GM21423 (cell line): ENCODE results near the gene IQCM.
"Not testable (repeated sequence)": the region's sequence is repeated elsewhere in the genome, so short reads cannot be mapped to it uniquely, and the experiment has no call there.

ENCODE experiments used
- ATAC-seq: cut with Tn5 transposase; IDR thresholded peaks from one replicate; pipeline ENCODE4 v1.9.1; 2021; ENCODE audit warnings: mild to moderate bottlenecking, moderate library complexity; ENCODE audit not compliant: unreplicated experiment

IQCM gene

DNA sequence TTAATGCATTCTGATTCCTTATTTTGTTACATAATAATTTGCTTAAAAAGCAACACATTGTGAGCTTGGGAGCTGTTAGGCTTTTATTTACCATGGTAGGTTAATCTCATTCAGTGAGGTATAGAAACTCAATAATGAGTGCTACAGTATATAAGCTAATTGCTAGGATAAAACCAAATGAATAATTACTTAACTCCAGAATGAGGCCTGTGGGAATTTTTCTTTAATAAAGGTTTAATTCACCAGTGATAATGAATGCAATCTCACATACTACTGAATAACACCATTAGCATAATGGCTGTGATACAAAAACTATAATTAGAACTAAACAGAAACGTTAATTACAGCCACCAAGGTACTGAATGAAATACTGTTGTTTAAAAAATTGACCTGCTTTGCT lies 326.3 kb downstream of the IQCM start:
- no peak for ATAC-seq

DNA sequence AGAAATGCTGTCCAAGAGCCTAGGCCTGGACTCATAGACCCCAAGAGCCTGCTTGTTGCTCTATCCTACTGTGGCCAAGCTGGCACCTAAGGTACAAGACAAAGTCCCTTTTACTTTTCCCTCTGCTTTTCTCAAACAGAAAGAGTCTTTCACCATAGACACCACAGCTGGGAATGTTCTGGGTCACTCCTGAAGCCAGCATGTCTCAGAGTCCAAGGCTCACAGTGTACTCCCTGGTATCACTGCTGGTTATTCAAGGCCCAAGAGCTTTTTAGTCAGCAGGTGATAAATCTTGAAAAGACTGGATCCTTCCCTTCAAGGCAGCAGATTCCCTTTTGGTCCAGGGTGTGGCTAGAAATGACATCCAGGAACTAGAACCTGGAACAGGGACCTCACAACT lies 328.8 kb downstream of the IQCM start:
- ATAC-seq, result no peak

DNA sequence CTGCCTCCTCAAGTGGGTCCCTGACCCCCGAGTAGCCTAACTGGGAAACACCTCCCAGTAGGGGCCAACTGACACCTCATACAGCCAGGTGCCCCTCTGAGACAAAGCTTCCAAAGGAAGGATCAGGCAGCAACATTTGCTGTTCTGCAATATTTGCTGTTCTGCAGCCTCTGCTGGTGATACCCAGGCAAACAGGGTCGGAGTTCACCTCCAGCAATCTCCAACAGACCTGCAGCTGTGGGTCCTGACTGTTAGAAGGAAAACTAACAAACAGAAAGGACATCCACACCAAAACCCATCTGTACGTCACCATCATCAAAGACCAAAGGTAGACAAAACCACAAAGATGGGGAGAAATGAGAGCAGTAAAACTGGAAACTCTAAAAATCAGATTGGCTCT lies 347.0 kb downstream of the IQCM start:
- not testable (repeated sequence) for ATAC-seq

DNA sequence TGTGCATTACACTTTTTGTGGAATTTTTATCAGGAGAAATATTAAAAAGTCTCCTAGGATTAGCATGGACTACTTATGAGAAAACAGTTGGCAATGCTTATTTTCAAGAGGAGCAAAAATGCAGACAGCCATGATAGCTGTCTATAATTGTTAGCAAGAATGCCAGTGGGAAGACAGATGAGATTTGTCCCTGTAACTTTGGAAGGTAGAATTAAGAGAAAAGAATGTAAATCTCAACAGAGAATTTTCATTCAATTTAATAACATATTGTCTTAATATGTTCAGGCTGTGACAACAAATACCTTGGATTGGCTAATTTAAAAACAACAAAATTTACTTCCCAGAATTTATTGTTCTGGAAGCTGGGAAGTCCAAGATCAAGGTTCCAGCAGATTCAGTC lies 349.2 kb downstream of the IQCM start:
- ATAC-seq, result no peak

DNA sequence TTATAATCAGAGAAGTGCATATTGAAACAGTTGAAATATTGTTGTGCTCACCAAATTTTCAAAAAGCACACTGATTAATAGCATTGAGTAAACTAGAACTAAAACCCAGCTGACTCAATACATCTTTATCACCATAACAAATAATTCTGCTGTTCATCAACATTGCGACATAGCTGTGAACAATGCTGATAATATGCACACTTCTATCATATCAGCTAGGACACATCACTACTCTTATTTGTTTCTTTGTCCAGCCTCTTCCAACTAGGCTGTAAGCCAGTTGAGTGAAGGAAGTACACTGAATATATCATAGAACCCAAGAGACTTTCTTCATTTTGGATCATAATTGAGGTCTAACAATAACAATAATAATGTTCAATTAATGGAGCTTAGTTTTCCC lies 349.7 kb downstream of the IQCM start:
- no peak for ATAC-seq

DNA sequence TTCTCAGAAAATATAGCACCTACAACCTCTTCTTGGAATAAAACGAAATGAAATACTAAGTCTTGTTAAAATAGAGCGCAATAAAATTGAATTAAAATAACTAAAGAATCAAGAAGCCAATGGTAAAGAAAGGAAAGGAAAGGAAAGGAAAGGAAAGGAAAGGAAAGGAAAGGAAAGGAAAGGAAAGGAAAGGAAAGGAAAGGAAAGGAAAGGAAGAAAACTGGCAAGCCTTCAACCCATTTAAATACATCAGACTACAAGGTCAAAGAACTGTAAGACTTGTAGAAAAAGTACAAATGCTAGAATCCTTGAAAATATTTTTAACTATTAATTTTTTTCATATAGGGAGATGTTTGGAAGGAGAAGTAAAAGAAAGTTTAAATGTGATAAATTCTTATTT lies 372.1 kb downstream of the IQCM start:
- no peak for ATAC-seq

DNA sequence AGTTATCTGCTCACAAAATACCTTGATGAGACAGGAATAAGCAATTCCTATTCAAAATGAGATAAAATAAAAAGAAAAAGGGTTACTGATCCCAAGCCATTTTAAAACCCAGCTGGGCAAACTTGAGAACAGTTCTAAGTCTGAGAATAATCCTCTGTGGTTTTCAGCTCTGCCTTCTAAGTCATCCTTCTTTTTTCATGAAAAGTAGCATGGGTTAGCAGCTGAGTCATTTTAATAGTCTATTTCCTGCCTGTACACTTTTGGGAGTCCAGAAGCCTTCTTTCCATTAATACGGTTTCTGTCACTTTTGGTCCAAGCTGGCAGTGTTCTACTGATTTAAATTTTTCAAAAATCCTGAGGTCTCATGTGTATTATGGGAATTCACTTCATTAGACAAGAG lies 374.3 kb downstream of the IQCM start:
- ATAC-seq, result no peak

DNA sequence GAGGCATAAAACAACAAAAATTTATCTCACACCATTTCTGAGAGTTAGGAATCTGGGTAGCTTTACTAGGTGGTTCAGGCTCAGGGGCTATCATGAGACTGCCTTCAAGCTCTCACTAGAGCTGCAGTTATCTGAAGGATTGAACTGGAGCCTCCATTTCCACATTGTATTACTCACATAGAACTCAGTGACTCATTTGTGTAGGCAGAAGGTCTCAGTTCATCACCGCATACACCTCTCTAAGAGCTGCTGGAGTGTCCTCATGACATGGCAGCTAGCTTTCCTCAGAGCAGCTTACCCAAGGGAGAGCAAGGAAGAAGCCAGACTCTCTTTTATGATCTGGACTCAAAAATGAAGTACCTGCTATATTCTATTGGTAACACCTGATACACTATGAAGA lies 389.2 kb downstream of the IQCM start:
- ATAC-seq, result no peak

DNA sequence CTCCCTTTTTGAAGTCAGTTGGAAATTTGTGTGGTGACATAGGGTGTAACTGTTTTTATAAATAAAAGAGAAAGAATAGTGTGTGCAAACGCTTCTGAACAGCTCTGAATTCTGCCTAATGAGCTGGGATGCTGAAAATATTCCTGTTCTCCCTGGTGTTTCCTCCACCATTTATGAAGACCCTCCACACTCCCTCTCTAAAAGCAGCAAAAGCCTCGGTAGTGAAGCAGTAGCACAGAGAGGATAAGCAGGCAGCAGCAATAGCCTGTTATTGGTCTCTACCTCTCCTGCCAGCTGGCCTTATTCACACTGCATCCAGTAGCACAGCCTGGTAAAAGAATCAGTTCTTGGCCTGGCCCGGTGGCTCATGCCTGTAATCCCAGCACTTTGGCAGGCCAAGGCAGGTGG lies 406.1 kb downstream of the IQCM start:
- ATAC-seq, result no peak

DNA sequence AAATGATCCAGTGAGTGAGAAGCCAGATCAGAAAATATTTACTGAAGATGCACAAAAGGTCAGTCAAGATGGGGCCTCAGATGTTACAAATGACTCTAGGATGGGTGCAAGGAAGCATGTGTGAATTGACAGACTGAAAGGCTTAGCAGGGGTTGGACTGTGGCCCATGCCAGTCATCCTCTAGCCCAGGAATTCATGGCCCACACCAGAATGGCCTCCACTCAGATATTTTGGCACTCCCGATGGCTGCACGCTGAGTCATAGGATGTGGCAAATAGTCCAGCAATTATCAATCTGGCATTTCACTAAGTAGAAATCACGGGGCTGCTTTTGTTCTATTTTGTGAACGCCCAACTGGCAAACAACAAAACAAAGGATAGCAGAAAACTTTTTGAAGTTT lies 406.5 kb downstream of the IQCM start:
- no peak for ATAC-seq

DNA sequence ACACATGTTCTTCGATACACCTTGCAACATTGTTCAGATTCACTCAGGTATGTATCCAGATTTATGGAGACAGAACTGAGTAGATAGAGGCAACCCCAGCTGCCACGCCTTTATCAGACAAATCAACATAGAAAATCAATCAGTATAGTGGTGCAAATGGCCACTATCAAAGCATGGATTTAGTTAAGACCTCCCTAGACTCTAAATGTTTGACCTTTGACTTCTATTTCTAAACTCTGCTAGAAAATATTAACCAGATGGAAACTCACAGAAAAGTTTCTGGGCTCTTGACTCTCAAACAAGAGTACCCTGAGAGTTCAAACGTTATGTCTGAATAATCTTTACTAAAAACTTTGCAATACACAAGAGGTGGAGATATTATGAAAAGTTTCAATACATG lies 411.5 kb downstream of the IQCM start:
- no peak for ATAC-seq

DNA sequence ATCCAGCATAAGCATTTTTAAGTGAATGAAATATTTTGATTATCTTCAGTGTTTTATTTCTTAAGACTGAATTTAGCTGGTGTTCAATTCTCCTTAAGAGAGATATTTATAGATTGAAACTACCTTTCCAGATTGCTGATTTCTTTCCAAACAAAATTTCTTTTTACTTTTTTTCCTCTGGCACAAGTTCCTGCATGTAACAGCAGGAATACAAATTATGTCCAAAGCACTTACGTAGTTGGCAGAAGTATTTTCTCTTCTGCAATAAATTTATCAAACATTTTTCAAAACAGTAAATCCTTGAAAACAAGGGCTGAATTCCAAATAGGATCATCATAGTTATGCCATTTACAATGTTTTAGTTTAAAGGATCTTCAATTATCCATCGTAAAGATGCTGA lies 412.6 kb downstream of the IQCM start:
- ATAC-seq, result no peak

DNA sequence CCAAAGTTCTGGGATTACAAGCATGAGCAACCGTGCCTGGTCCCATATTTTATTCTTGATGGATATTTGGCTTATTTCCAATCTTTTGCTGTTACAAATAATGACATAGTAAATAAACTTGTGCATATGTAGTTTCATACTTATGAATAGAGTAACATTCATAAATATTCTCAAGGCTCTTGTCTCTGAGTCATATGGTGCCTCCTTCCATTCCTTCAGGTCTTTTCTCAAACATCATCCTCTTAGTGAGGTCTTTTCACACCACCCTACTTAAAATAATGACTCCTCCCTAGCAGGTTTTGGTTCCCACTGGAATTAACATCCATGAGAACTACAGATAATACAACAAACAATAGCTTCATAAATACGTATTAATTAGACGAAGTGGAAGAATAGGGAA lies 416.6 kb downstream of the IQCM start:
- ATAC-seq, result no peak

DNA sequence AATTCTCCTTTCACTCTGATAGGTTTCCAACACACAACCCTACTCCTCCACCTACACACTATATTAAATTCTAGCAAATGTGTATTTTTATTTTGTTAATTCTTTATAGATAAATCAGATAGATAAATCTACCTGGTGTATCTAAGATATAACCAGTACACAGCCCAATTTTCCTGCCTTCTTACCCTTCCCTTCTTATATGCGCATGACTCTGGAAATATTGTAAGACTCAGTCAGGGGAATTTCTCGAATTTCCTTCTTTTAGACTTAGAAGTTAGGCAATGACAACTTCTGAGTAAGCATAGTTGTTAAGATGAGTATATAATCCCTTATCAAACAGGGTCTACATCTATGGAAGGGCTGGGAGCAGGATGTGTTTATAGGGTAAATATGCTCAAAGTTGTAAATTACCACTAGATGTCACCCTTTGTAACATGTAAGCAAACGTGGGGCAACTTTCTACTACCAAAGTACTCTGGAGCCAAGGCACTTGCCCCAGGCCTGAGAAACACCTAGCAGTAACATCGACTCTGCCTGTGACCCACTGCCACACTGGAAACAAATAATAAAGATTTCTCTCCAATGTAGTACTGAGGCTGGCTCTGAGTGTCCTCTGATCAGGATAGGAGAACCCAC lies 444.7 kb downstream of the IQCM start:
- ATAC-seq, result no peak

DNA sequence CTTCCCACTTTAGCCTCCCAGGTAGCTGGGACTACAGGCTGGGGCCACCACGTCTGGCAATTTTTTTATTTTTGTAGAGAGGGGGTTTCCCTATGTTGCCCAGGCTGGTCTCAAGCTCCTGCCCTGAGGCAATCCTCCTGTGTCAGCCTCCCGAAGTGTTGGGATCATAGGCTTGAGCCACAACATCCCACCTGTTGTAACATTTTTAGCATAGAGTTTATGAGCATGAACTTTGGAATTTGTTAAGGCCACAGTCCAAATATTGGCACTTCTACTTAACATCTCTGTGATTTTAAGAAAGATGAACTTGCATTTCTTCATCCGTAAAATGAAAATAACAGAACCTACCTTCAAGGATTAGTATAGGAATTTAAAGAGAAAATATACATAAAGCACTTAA lies 445.6 kb downstream of the IQCM start:
- ATAC-seq, result no peak

DNA sequence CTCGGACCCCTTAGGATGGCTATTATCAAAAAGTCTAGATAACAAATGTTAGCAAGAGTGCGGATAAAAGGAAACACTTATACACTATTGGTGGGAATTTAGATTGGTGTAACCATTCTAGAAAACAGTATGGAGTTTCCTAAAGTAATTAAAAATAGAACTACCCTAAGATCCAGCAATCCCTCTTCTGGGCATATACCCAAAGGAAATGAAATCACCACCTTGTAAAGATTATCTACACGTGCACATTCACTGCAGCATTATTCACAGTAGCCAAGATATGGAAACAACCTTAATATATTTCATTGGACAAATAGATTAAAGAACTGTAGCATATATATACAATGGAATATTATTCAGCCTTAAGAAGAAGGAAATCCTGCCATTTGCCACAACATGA lies 462.4 kb downstream of the IQCM start:
- no peak for ATAC-seq

DNA sequence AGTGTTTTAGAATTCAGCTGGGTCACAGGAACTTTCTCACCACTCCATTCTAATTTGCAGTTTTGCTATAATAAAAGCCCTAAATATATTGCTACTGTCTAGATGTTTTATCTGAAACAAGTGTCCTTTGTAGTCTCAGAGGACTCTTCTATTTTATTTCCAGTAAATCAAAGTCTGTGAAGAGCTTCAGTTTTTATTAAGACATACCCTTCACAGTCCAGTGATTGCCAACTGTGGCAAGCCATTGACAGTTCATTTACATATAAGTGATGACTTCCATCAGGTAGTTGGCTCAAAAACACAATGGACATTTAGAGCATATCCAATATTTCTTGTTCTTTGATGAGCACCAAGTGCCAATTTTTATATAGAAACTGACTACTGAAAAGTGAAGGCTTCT lies 466.1 kb downstream of the IQCM start:
- no peak for ATAC-seq

DNA sequence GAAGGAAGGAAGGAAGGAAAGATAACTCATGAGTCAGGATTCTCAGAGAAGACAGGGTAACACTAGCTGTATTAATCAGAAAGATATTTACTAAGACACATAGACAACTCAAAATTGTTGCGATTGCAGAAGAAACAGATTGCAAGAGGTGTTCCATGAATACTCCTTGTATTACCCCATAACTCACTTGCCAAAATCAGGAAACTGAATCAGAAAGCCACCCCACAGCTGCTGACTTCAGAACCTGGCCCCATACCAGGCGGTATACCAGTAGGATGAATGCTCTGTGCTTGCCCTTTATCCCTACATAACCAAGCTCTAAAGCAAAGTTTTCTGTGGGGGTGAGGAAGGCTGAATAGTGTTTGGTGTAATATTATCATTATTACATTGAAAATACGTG lies 468.5 kb downstream of the IQCM start:
- no peak for ATAC-seq

DNA sequence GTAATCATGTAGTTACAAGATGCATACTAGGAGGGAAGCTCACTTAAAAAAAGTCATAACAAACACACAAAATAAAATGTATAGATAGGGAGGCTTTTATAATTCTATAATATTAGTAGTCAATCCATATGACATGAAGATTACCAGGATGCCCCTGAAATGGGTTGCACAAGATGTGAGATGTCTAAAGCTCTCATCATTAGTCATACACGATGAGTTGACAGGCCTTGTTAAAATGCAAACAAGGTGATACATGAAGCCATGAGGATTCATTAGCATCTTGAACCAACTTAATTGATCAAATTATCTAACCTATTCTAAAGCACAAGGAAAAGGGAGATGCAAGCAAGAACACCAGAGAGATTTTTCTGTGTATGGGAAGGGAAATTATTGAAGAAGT lies 470.2 kb downstream of the IQCM start:
- no peak for ATAC-seq

DNA sequence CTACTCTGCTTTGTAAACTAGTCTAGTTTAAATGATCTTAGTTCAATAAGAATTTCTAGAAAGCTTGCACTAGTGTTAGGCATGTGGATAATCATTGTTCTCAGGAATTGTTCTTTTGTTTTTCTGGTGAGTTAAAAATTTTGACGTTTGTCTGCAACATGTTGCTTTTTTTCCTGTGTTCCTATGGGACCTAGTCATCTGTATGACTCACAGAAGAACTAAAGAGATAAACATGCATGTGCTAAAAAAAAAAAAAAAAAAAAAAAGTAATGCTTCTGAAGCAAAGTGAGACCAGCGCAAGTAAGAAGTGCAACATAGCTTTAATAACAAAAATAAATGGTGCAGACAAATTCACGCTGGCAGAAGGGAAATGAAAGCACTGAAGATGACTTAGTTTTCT lies 471.2 kb downstream of the IQCM start:
- ATAC-seq, result no peak

DNA sequence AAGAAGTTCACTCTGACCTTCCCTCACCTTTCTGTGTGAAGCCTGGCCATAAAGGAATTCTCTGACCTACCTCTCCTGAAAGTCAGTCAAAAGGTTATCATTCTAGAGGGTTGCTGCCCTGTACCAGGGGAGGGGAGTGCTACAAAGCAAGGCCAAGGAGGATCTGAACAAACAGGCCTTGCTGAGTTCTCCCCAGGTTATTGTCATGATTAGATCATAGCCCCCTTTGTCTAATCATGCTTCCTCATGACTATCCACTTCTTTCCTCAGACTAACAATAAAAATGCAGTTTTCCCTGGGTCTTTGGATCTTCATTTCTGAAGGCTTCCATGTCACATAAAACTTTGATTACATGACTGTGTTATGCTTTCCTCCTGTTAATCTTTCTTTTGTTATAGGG lies 472.0 kb downstream of the IQCM start:
- ATAC-seq, result no peak

DNA sequence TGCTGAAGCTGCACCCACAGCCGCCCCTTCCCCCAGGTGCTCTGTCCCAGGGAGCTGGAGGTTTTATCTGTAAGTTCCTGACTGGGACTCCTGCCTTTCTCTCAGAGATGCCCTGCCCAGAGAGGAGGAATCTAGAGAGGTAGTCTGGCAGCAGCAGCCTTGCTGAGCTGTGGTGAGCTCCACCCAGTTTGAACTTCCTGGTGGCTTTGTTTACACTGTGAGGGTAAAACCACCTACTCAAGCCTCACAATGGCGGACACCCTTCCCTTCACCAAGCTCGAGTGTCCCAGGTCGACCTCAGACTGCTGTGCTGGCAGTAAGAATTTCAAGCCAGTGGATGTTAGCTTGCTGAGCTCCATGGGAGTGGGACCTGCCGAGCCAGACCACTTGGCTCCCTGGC lies 474.5 kb downstream of the IQCM start:
- ATAC-seq, result not testable (repeated sequence)

DNA sequence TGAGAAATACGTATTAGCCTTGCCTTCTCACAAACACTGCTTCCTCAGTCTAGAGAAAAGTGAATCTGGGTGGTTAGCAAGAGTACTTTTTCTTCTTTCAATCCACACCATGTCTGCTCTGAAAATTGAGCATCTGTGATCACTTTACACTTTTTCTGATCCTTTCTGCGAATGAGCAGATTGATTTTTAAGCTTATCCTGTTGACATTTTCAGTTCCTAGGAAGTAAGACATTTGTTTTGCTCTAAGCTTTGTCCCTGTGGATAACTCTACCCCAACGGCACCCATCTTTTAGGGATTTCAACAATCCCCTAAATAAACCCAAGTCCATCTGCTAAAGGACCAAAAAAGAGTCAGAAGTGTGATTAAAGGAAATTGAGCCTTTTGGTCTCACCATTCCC lies 487.5 kb downstream of the IQCM start:
- no peak for ATAC-seq

DNA sequence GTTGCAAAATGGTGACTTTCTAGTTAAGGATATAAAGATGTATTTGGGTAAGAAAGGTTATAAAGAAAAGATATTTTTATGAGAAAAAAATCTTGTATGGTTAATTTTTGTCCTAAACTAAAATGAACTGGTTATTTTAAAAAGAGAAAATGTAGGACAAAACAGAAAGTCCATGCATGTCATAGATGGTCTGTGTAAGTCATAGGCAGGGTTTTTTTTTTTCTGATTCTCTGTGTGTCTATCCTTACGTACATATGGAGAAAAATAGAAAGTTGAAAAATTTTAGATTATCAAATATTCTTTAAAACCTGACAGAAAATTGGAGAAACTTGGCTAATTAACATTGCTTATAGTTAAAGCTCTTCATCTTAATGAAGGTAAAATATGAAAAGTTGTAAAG lies 493.4 kb downstream of the IQCM start:
- ATAC-seq, result no peak
